HG02870 (cell line): ENCODE results near the gene CDH2.

ENCODE experiments used
- ATAC-seq: cut with Tn5 transposase; IDR thresholded peaks from one replicate; pipeline ENCODE4 v1.9.1; 2021; ENCODE audit warnings: mild to moderate bottlenecking, moderate library complexity; ENCODE audit not compliant: unreplicated experiment

Gene CDH2

GRCh38 chr18:28176948-28177827, at the start of gene CDH2:
Gene CDH2, minus strand, starts transcription at chr18:28177130. Its CDS starts 108 bp downstream, at chr18:28177022.
- ATAC-seq, result no peak

GRCh38 chr18:28212060-28212459, 35.1 kb upstream of the CDH2 start:
- ATAC-seq, result no peak

GRCh38 chr18:28208712-28209265, 31.9 kb upstream of the CDH2 start:
- no peak for ATAC-seq

GRCh38 chr18:28208268-28208667, 31.3 kb upstream of the CDH2 start:
- ATAC-seq, result no peak

GRCh38 chr18:28204154-28204553, 27.2 kb upstream of the CDH2 start:
- no peak for ATAC-seq

GRCh38 chr18:28201056-28201455, 24.1 kb upstream of the CDH2 start:
- ATAC-seq, result no peak

- ATAC-seq, result no peak
Observed at GRCh38 chr18:28198620-28199019, 21.7 kb upstream of the CDH2 start.

GRCh38 chr18:28193177-28193778, 16.3 kb upstream of the CDH2 start:
- ATAC-seq, result no peak

- peak; percentile 82 for ATAC-seq
Observed at GRCh38 chr18:28189400-28190239, 12.7 kb upstream of the CDH2 start.

- ATAC-seq, result no peak
Observed at GRCh38 chr18:28185121-28185520, 8.2 kb upstream of the CDH2 start.

GRCh38 chr18:28183418-28184078, 6.6 kb upstream of the CDH2 start:
- ATAC-seq, result no peak

GRCh38 chr18:28181616-28182015, 4.7 kb upstream of the CDH2 start:
- no peak for ATAC-seq

- no peak for ATAC-seq
Observed at GRCh38 chr18:28178720-28179119, 1.8 kb upstream of the CDH2 start.

- no peak for ATAC-seq
Observed at GRCh38 chr18:28177828-28178635, 1.1 kb upstream of the CDH2 start.

- no peak for ATAC-seq
Observed at GRCh38 chr18:28176698-28176947, 307 bp downstream of the CDH2 start.

- no peak for ATAC-seq
Observed at GRCh38 chr18:28175930-28176697, 816 bp downstream of the CDH2 start.

GRCh38 chr18:28175150-28175929, 1.6 kb downstream of the CDH2 start:
- ATAC-seq, result no peak

- ATAC-seq, result no peak
Observed at GRCh38 chr18:28174181-28174905, 2.6 kb downstream of the CDH2 start.
